Right renal pelvis (tissue), 4 donors: ENCODE measurements around the gene OR6B3. TPM values are rescaled to one million over a fixed set of nuclear protein-coding genes. Genes with fewer than 3 reads are reported as not detected.
"Not testable (repeated sequence)": the region's sequence is repeated elsewhere in the genome, so short reads cannot be mapped to it uniquely, and the experiment has no call there.

Experiments used
- DNase-seq, 4 donors: peaks; one replicate each; pipeline ENCODE4 v3.0.0-alpha.2; 2013; ENCODE audit warnings: low read depth in 4 of 4, low spot score in 3 of 4, missing footprints in 1 of 4
- polyA plus RNA-seq, 4 donors: library from polyadenylated mRNA; unstranded; fragments of 120-200 nt; gene quantifications; one replicate each; pipeline ENCODE4 v1.2.1, GENCODE V29; 2013; ENCODE audit not compliant: insufficient read length in 4 of 4

Gene OR6B3
- polyA plus RNA-seq, 4 donors = not detected

DNA sequence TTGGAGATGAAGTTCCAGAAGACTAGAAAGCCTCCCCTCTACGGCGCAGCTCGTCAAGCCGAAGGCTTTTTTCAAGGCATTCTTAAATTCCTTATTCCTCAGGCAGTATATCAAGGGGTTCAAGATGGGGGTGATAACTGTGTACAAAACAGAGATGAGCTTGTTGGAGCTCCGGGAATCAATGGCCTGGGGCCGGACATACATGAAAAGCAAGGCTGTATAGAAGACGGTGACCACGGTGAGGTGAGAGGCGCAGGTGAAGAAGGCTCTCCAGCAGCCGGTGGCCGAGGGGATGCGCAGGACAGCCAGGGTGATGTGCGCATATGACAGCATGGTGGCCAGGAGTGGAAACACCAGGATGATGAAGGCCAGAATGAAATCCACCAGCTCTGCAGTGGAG lies 8.2 kb downstream of the OR6B3 start:
- DNase-seq = no peak

DNA sequence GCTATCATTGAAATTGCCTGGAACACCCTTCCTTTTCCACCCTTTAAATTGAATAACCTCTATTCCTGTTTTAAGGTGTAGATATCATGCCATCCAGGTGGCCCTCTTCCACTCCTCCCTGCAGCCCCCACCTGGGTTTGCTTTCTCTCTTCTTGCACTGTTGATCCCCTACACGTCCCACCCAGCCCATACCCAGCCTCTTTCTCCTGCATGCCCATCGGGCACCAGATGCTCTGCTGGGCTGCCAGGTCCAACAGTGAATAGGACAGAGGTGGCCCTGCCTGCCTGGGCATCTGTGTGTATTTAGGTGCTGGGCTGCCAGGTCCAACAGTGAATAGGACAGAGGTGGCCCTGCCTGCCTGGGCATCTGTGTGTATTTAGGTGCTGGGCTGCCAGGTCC lies 9.2 kb downstream of the OR6B3 start:
- not testable (repeated sequence) for DNase-seq

DNA sequence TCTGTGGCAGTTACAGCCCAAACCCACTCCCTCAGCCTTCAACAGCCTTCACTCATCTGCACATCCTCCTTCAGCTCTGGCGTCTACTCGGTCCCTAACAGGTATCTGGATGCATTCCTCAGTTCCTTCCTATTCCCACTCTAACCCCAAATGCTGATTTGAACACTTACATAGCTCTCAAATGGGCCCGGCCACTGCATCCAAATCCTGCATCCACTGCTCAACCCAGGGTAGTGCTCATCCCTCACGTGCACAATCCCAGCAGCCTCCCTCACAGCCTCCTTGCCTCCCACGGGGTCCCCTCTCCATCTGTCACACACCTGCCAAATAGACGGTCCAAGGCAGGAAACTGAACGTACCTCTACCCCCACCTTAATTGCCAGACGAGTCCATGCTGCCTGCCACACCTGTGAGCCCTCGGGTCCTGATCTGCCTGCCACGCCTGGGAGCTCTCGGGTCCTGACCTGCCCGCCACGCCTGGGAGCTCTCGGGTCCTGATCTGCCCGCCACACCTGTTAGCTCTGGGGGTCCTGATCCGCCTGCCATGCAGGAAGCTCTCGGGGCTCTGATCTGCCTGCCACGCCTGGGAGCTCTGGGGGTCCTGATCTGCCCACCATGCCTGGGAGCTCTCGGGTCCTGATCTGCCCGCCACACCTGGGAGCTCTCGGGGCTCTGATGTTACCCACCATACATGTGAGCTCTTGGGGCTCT lies 9.9 kb downstream of the OR6B3 start:
- no peak for DNase-seq

DNA sequence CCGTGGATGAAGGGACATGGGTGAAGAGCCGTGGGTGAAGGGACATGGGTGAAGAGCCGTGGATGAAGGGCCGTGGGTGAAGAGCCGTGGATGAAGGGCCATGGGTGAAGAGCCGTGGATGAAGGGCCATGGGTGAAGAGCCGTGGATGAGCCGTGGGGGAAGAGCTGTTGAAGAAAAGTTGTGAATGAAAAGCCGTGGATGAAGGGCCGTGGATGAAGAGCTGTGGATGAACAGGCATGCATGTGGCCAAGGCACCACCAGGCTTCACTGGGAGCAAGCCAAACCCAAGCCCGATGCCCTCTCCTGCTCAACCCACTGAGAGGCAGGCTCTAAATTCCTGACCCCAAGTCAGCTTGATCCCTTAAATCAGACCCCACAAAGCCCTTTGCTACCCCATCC lies 10.6 kb downstream of the OR6B3 start:
- no peak for DNase-seq

DNA sequence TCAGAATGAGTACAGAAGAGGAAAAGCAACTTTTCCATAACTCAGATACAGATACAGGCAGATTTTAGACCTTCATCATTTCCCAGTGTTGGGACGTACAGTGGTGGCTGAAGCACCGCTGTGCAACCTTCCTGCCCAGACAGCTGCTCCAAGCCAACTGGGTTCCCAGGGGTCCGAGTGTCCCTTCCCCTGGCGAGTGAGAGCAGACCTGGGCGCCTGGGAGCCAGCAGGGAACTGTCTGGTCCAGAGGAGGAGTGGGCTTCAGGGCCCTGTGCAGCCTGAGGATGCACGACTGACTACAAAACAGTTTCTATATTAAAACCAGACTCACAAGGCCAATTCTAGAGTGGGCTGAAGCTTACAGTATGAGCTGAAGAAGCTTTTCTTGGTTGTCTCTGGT lies 12.0 kb downstream of the OR6B3 start:
- no peak for DNase-seq

DNA sequence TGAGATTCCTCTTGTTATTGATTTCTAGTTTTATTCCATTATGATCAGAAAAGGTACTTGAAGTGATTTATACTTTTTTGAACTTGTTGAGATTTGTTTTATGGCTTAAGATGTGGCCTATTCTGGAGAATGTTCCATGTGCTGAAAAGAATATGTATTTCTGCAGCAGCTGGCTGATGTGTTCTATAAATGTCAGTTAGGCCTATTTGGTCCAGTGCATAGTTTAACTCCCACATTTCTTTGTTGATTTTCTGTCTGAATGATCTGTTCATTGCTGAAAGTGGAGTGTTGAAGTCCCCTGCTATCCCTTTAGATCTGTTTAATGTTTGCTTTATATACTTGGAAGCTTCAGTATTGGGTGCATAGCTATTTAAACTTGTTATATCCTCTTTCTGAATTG lies 16.0 kb downstream of the OR6B3 start:
- DNase-seq = peak; percentile 6 to 20 (median 16)

DNA sequence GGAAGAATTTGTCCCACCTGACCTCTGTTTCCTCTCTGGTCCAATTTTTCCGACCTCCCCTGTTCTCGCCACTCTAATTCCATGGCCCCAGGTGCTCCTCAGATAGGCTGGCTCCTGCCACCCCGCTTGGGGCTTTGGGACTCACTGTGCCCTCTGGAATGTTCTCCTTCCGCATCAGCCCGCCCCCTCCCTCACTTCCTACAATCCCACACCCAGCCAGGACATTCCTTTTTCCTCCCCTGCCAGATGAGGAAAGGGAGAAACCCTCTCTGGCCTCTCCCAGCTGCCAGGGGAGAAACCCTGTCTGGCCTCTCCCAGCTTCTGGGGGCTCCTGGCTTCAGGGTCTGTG lies 20.0 kb downstream of the OR6B3 start:
- no peak for DNase-seq

DNA sequence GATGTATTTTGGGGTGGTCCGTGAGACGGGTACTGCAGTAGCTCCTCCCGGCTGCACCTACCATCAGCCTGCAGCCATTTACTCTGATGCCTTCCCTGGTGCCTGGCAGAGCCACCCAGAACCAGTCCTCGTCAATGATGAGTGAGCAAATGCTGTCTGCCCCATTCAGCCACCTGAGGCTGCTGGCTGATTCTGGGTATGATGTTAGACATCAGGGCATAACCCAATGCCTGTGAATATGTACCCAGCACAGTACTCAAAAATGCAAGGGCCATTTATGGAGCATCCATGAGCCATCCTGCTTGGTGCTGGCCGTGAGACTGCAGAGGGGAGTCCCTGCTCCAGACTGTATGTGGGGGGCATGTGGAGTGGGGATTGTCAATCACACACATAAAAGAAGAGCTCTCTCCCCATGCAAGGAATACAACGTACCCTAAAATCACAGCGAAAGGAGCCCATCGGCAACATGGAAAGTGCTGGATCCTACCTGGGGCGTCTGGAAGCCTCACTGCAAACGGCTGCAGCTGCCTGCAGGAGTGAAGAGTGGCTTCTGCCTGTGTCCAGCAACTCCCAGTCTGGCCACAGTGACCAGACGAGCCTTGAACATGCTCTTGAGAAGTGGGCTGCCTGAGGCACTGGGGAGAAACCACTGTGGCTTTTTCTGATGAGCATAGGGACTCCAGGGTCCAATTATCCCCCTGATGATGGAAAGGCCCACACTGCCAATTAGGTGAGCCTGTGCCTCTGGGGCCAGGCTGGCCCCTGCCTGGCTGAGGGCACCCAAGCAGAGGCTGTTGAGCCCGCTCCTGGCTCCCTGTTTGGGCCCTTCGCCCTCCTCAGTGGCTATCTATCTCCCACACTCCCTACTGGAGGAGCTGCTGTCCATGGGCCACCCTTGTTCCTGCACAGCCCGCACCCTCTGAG lies 20.7 kb downstream of the OR6B3 start:
- no peak for DNase-seq

DNA sequence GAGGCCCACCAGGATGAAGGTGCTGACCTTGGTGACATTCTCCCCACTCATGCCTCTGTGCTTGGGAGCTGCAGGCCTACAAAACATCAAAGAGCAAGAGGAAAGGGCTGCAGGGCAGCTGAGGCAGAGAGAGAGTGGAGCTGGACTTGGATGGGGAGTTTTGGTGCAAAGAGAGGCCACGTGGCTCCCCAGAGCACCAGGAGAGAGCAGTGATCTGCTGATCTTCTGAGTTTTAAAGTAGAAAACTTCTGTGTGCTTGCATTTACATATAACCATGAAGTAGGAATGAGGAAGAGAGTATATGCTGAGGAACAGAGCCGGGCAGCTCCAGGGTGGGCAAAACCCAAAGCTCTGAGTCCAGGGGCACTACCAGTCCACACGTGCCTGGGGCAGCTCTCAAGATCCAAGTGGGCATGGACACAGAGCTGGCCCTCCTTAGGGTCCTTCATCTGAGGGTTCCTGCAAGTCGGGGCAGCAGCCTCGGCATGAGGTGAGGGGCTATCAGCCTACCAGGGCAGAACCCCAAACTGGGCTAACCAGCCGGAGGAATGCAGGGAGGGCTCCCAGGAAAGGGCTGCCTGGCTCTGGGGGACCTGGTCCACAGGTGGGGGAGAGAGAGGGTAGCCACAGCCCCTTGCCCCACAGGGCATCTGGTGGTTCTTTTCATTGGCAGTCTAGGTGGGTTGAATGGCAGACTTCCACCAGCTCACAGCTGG lies 22.8 kb downstream of the OR6B3 start, which contains the start of gene OR6B2:
Gene OR6B2 (minus strand): TSS at position 51 of the 716 bp plus-strand sequence. CDS start 0 bp downstream, at position 51.
- no peak for DNase-seq

DNA sequence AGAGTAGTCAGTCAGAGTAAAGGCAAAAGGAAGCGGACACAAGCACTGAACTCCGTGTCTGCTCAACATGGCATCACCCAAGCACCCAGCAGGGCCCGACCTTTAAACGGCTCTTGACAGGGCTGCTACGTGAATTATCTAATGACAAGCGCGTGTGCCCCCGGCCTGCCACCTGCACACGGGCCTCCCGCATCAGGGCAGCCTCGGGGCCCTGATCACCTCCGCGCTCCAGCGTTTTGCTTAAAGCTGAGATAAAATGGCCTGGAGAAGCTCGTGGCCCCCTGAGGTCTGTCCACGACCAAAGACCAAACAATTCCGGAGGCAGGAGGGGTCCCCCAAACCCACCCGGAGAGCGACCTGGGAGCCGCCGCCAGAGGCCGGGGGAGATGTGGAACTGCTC lies 28.6 kb downstream of the OR6B3 start:
- peak in 1 of 4 donors; percentile 7 for DNase-seq

DNA sequence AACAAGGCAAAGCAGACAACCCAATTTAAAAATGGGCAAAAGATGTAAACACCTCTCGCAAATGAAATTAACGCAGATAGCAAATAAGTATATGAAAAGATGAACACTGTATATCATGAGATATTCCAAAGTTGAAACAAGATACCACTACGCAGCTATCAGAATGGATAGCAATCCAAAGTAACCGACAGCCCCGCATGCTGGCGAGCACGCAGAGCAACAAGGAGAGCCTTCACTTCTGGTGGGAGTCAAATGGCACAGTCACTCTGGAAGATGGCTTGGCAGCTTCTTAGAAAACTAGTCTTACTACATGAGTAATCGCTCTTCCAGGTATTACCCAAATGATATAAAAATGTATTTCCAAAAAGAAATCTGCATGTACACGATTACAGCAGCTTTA lies 29.5 kb downstream of the OR6B3 start:
- DNase-seq = no peak

DNA sequence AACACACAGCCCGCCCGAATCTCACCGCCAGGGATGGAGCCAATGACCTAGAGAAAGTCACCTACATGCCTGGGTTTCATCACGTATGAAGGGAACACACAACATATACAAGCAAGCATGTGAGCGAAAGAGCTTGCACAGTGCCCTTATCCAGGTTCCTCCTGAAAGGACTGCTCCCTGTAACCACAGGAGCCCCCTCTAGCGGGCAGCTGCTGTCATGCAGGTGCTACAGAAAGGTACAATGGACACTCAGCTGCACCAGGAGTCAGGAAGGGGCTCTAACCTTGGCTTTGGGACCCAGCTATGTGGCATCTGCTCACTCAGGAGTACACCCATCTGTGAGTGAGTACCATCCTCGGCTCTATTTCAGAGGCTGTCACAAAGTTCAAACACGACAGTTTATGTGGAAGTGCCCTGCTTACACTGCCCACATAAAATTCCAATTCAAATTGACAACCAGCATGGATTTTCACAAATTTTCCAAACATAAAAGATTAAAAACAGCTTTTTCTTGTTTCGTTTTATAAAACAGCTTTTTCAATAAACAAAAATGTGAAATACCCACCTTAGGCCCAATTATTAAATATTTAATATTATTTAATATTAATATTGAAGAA lies 31.7 kb downstream of the OR6B3 start:
- DNase-seq = peak in 3 of 4 donors; percentile 10 to 32 (median 28)

DNA sequence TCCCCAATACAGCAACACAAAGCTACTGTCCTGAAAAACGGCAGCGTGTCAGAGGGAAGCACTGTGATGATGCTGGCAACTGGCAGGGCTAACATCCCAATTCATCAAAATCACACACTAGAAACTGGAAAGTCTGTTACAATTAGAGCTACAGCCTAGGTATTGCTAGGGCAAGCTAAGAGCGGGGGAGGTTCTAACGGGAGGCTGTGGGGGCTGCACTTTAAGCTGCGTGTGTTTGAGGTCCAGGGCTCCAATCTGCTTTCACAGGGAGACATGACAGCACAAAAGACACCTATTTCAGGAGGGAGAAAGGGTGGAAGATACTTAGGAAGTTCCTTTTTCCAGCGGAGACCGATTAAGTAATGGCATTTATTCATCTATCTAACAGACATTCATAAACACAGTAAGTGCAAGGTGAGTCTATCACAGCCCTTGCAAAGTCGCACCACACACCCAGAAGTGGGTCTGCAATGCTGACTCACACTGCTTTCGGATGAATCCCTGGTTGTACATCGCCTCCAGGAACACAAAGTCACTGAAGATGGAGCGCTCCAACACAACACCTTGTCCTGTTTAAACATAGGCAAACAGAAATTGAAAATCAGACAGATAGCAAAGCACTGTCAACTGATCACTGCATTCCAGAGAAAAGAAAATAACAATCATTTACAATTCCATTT lies 35.1 kb downstream of the OR6B3 start:
- DNase-seq = no peak

DNA sequence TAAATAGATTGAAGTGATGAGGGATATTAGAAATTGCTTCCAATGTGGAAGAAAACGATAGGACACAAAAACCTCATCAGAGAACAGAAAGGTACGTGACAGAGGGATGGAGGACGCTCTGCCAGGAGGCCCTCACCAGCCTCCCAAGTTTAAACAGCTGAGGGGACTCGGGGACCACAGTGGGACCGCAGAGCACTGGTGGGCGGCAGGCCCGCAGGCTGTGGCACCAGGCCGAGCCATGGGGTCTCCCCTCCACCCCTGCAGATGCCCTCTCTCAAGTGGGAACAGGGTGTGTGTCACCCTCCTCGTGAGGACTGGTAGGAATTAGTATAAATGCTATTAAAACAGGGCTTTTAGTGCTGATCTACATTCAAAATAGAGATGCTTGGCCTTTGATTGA lies 39.0 kb downstream of the OR6B3 start:
- DNase-seq = no peak

DNA sequence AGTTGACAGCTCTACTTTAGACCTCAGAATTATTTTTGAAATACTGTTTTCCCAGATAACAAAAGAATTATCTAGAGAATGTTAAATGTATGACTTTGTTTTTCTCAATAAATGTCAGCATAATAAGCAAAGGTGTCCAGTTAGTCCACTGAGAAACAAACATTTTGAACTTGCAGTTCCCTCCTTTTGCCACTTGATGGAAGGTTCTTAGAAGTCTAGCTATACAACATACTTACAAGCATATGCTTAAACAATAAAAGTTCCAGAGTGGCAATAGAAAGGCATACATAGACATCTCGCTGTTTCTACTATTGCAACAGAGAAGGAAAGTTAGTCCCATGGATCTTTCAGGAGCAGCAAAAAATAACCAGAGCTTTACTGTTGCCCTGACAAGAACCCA lies 40.0 kb downstream of the OR6B3 start:
- no peak for DNase-seq

DNA sequence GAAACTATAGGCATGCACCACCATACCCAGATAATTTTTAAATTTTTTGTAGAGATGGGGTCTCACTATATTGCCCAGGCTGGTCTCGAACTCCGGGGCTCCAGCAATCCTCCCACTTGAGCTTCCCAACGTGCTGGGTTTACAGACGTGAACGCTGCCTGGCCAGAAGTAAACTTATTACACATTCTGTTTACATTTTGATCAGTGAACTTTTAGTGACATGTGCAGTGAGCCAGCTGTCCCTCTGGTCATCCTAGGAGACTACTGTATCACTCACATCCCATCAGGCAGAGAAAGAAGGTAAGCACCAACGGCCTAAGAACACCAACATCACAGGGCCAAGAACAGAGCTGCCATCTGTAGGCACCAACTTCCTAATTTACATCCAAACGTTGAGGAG lies 50.3 kb downstream of the OR6B3 start:
- no peak for DNase-seq

DNA sequence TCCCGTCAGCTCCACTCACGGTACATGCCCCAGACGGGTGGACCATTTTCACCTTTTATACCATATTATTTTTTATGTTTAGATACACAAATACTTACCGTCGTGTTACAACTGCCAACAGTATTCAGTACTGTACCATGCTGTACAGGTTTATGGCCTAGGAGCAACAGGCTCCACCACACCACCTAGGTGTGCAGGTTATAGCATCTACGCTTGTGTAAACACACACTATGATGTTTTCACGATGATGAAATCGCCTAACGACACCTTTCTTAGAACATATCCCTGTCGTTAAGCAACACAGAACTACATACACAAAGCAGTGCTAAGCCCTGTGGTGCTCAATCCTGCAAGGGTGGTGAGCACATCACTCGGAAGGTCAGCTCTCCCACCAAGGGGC lies 52.6 kb downstream of the OR6B3 start:
- DNase-seq = no peak

DNA sequence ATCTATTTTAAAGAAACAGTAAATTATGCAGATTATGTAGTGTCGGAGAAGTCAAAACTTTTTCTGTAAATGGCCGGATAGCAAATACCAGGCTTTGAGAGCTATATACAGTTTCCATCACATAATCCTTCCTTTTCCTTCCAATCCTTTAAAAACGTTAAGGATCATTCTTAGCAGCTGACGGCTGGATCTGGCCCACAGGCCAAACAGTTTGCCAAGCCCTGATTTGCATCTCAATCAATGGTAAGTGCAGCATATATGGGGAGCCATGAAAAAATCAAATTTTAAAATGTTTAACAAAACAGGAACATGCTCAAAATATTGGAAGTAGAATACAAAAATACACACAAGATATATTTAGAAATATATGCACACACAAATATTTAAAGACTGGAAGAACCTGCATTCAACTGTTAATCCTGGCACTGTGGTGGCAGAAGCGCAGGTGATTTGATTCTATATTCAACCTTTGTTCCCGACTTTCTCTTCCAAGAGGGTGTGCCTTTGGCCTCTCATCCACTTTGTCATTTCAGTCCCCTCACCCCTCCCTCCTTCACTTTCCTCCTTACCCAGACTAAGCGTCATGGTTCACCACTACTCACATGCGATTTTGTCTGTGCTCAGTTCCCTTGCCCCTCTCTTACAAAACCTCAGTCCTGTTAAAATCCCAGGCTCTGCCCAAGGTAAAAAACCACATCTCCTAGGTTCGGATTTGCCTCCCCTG lies 55.5 kb downstream of the OR6B3 start:
- no peak for DNase-seq
